NK-92 treated with Interleukin-12 subunit alpha and Interleukin-12 subunit beta, amount 100 ng/mL, for 24 hours (cell line): Measurements from ENCODE around the gene PAN3.
"Not testable (repeated sequence)": the region's sequence is repeated elsewhere in the genome, so short reads cannot be mapped to it uniquely, and the experiment has no call there.

Experiments used
- DNase-seq: peaks from one replicate; lab custom pipeline; 2025; lab: John Stamatoyannopoulos, UW

PAN3 gene, protein sequence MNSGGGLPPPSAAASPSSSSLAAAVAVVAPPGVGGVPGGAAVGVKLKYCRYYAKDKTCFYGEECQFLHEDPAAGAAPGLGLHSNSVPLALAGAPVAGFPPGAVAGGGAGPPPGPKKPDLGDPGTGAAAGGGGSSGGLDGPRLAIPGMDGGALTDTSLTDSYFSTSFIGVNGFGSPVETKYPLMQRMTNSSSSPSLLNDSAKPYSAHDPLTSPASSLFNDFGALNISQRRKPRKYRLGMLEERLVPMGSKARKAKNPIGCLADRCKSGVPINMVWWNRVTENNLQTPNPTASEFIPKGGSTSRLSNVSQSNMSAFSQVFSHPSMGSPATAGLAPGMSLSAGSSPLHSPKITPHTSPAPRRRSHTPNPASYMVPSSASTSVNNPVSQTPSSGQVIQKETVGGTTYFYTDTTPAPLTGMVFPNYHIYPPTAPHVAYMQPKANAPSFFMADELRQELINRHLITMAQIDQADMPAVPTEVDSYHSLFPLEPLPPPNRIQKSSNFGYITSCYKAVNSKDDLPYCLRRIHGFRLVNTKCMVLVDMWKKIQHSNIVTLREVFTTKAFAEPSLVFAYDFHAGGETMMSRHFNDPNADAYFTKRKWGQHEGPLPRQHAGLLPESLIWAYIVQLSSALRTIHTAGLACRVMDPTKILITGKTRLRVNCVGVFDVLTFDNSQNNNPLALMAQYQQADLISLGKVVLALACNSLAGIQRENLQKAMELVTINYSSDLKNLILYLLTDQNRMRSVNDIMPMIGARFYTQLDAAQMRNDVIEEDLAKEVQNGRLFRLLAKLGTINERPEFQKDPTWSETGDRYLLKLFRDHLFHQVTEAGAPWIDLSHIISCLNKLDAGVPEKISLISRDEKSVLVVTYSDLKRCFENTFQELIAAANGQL

GRCh38 chr13:28138012-28138755 is at the start of gene PAN3:
Gene PAN3, plus strand, starts transcription at chr13:28138545. Its CDS starts 113 bp downstream, at chr13:28138658.
- peak; percentile 88 for DNase-seq

GRCh38 chr13:28089065-28089464 is 49.3 kb upstream of the PAN3 start:
- DNase-seq: no peak

GRCh38 chr13:28092431-28092830 is 45.9 kb upstream of the PAN3 start:
- no peak for DNase-seq

DNA sequence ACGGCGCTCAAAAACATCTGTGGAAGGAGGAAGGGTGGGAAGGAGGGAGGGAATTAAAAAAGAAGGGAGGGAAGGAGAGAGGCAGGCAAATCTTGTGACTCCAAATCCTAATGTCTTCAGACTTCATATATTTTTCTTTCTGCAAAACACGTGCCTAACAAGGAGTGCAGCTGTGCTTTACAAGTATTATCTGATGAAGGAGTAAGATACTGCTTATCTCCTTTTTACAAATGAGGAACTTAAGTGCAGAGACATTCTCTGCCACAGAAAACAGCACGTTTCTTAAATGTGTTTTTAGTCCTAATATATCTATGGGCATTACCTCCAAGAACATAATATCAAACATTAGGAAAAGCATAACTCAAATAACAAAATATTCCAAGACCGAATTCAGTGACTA is 44.5 kb upstream of the PAN3 start:
- DNase-seq: no peak

DNA sequence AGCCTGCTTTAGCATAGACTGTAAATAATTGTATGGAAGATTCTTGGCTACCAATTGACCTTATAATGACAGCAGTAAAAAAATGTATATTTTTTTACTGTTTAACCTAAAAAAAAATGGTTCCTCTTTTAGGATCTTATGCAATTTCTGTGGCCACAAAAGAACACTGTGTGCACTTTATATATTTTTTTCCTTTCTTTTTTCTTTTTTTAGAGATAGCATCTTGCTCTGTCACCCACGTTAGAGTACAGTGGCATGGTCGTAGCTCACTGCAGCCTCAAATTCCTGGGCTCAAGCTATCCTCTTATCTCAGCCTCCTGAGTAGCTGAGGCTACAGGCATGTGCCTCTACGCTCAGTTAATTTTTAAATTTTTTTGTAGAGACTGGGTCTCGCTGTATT is 44.0 kb upstream of the PAN3 start:
- no peak for DNase-seq

GRCh38 chr13:28097503-28097902 is 40.8 kb upstream of the PAN3 start:
- no peak for DNase-seq

DNA sequence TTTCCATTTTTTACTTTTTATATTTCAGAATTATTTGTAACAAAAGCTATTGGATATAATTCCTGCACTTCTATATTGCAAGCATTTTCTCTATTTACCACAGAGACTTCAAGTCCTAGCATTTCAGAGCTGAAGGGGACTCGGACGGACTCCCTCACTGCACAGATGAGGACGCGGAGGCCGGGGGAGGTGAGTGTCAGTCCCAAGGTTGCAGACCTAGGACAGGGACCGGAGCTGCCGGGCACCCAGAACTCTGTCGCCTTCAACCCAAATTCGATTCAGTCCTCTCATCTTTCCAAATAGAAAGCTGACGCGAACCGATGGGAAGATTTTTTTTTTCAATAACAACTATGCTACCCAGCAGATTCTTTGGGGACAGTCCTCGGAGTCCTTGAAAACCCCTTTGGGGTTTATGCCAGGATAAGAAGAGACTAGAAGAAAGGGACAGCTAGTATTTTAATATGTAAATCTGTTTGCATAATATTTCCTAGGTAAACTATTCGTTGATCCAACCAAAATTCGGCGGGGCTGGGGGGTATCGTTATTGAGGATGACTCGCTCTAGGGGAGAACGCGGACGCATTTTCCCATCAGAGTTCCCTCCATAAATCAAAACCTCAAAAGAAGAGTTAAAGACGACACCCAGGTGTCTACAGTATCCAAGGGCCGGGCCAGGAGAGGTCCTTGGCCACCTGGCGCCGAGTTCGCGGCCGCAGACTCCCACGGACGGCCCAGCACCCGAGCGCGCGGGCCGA is 38.8 kb upstream of the PAN3 start:
- no peak for DNase-seq

- DNase-seq: no peak
Measured at GRCh38 chr13:28100150-28101121, 37.9 kb upstream of the PAN3 start, which contains the start of gene FLT3. Gene FLT3, minus strand, starts transcription at chr13:28100576. Its CDS starts 66 bp downstream, at chr13:28100510.

DNA sequence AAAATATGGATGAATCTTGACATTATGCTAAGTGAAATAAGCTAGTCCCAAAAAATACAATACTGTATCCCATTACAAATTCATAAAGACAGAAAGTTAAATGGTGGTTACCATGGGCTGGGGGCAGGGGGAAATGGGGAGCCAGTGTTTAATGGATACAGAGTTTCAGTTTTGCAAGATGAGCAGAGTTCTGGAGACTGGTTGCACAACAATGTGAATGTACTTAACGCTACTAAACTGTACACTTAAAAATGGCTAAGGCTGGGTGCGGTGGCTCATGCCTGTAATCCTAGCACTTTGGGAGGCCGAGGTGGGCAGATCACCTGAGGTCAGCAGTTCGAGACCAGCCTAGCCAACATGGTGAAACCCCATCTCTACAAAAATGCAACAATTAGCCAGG is 36.5 kb upstream of the PAN3 start:
- not testable (repeated sequence) for DNase-seq

- DNase-seq: no peak
Measured at GRCh38 chr13:28106976-28107375, 31.4 kb upstream of the PAN3 start.

- DNase-seq: no peak
Measured at GRCh38 chr13:28110414-28110813, 27.9 kb upstream of the PAN3 start.

GRCh38 chr13:28116736-28117135 is 21.6 kb upstream of the PAN3 start:
- DNase-seq: no peak

DNA sequence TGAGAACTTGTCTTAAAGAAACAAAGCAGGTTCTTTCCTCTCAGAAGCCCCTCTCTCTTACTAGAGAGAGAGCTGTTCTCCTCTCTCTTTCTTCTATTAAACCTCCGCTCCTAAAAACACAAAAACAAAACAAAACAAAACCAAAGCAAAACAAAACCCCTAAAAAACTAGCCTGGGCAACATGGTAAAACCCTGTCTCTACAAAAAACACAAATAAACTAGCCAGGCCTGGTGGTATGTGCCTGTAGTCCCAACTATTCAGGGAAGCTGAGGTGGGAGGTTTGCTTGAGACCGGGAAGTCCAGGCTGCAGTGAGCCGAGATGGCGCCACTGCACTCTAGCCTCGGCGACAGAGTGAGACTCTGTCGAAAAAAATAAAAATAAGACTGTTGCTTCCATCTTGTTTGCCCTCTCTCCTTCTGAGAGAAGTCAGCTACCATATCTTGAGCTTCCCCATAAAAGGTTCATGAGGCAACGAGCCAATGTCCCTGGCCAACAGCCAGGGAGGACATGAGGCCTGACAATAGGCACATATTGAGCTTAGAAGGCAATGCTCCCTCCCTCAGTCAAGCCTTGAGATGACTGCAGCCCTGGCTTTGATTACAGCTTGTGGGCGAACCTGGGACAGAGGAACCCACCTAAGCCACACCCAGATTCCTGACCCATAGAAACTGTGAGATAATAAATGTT is 20.5 kb upstream of the PAN3 start:
- no peak for DNase-seq

- DNase-seq: no peak
Measured at GRCh38 chr13:28120317-28120716, 18.0 kb upstream of the PAN3 start.

- DNase-seq: no peak
Measured at GRCh38 chr13:28121224-28121623, 17.1 kb upstream of the PAN3 start.

DNA sequence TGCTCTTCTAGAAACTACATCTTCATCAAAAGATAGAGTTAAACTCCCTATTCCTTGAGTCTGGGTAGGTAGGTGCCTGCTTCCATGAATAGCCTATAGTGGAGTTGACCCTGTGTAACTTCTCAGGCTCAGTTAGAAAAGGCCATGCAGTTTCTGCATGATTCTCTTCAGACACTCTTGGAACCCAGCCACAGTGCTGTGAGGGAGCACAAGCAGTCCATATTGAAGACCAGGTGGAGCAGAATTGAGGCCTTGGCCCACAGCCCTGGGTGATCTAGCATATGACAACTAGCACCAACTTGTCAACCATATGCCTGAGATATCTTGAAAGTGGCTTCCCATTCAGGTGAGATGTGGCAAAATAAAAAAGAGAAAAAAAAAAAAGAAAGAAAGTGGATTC is 10.3 kb upstream of the PAN3 start:
- DNase-seq: no peak

DNA sequence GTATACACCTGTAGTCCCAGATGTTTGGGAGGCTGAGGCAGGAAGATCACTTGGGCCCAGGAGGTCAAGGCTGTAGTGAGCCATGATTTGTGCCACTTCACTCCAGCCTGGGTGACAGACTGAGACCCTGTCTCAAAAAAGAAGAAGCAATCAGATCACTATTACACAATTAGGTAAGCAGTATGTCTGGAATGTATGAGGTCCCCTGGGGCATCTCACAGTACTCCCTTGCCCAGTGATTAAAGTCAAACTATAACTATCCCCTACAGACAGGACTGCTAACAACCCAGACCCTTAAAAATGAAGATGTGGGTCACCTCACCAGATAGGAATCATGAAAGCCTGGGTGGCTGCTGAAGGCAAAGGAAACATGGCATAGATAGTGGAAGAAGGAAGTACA is 9.4 kb upstream of the PAN3 start:
- DNase-seq: no peak

GRCh38 chr13:28129911-28130693 is 8.2 kb upstream of the PAN3 start:
- DNase-seq: no peak

GRCh38 chr13:28131646-28132045 is 6.7 kb upstream of the PAN3 start:
- DNase-seq: no peak
